NB4 (cell line): Measurements from ENCODE around the gene ZBTB46.

ENCODE experiments used
- MYC ChIP-seq: IDR thresholded peaks from 2 replicates; pipeline ENCODE4 v1.6.1; 2011; ENCODE audit warnings: low read depth, low read length
- POLR2A ChIP-seq: IDR thresholded peaks from 2 replicates; pipeline ENCODE4 v1.6.1; 2011; ENCODE audit warnings: mild to moderate bottlenecking; ENCODE audit not compliant: insufficient read length; ENCODE audit errors: extremely low read depth
- TF ChIP-seq, protein P1 (sequence below): IDR thresholded peaks from one replicate; pipeline ENCODE4 v1.5.1; 2012; ENCODE audit warnings: low read depth, low read length

DNA sequence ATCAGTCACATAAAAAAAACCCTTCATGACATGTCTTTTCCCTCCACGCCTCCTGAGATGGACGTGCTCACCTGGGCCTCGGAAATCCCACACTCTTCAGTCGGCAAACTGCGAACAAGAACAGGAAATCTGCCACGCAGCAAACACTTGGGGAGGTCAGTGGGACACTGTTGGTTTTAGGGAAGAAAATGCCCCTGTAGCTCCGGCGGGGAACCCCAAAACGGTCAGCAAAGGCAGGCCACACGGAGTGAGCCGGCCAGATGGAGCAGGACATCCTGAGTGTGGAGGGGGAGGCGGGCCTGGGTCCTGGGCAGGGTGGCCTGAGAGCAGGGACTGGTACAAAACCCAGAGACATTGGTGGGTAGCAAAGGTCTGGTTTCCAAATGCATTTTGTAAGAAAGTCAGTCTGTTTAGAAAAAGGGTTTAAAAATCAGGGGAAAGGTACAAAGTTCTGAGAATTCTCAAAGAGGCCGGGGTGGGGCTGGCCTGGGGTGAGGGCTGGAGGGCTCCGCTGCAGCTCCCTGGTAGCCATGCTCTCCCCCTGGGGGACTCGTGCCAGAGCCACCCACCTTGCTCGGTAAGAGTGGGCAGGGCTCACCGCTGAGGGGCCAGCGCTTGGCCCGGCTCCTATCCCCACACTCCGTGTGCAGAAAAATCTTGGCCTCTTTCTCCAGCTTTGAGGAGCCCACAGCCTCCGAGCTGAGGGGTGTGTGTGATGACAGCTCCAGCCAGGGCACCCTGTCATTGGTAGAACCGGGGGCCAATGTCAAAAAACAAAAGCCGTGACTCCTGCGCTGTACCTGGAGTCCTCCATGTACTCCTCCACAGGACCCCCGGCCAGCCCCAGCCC lies 86.3 kb downstream of the ZBTB46 start:
- TF ChIP-seq, protein P1, sequence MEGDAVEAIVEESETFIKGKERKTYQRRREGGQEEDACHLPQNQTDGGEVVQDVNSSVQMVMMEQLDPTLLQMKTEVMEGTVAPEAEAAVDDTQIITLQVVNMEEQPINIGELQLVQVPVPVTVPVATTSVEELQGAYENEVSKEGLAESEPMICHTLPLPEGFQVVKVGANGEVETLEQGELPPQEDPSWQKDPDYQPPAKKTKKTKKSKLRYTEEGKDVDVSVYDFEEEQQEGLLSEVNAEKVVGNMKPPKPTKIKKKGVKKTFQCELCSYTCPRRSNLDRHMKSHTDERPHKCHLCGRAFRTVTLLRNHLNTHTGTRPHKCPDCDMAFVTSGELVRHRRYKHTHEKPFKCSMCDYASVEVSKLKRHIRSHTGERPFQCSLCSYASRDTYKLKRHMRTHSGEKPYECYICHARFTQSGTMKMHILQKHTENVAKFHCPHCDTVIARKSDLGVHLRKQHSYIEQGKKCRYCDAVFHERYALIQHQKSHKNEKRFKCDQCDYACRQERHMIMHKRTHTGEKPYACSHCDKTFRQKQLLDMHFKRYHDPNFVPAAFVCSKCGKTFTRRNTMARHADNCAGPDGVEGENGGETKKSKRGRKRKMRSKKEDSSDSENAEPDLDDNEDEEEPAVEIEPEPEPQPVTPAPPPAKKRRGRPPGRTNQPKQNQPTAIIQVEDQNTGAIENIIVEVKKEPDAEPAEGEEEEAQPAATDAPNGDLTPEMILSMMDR: no peak
- TF ChIP-seq POLR2A (peak; percentile 12), MYC (no peak)
